HTERT RPE-1 (cell line): ENCODE measurements around the gene RPTOR.
"Not testable (repeated sequence)": the region's sequence is repeated elsewhere in the genome, so short reads cannot be mapped to it uniquely, and the experiment has no call there.

Experiments used
- in situ Hi-C: fragments of 300-500 bp; cut with MboI; formaldehyde crosslinking; loops from 4 replicates; pipeline ENCODE4 v1.14.3; 2020; ENCODE audit warnings: low sequenced_read_pairs

Gene RPTOR

GRCh38 chr17:80790981-80791742 is 246.5 kb downstream of the RPTOR start:
- in situ Hi-C loops: no loop called here

- in situ Hi-C loops: no loop called here
These were observed 247.2 kb downstream of the RPTOR start for GRCh38 chr17:80791758-80792284.

GRCh38 chr17:80792373-80792781 is 247.7 kb downstream of the RPTOR start:
- in situ Hi-C loops: no loop called here

GRCh38 chr17:80793421-80793820 is 248.8 kb downstream of the RPTOR start:
- in situ Hi-C loops: no loop called here

- in situ Hi-C loops: no loop called here
These were observed 249.2 kb downstream of the RPTOR start for GRCh38 chr17:80793851-80794267.

- in situ Hi-C loops: no loop called here
These were observed 249.8 kb downstream of the RPTOR start for GRCh38 chr17:80794281-80795089.

- in situ Hi-C loops: no loop called here
These were observed 250.5 kb downstream of the RPTOR start for GRCh38 chr17:80795090-80795580.

GRCh38 chr17:80795754-80796153 is 251.1 kb downstream of the RPTOR start:
- in situ Hi-C loops: no loop called here

GRCh38 chr17:80796430-80796861 is 251.8 kb downstream of the RPTOR start:
- in situ Hi-C loops: no loop called here

GRCh38 chr17:80797222-80797621 is 252.6 kb downstream of the RPTOR start:
- in situ Hi-C loops: not testable (repeated sequence)

GRCh38 chr17:80797741-80798594 is 253.3 kb downstream of the RPTOR start:
- in situ Hi-C loops: no loop called here

- in situ Hi-C loops: no loop called here
These were observed 254.2 kb downstream of the RPTOR start for GRCh38 chr17:80798595-80799537.

GRCh38 chr17:80799538-80800480 is 255.2 kb downstream of the RPTOR start:
- in situ Hi-C loops: no loop called here

GRCh38 chr17:80800481-80801391 is 256.1 kb downstream of the RPTOR start:
- in situ Hi-C loops: no loop called here

- in situ Hi-C loops: no loop called here
These were observed 258.2 kb downstream of the RPTOR start for GRCh38 chr17:80802626-80803450.
